ENCODE results near the gene IGF2BP2. TPM values are rescaled to one million over a fixed set of nuclear protein-coding genes. Genes with fewer than 3 reads are reported as not detected.

Gene IGF2BP2
- total RNA-seq, 1 experiment from 2014 or later: 97.8 TPM

DNA sequence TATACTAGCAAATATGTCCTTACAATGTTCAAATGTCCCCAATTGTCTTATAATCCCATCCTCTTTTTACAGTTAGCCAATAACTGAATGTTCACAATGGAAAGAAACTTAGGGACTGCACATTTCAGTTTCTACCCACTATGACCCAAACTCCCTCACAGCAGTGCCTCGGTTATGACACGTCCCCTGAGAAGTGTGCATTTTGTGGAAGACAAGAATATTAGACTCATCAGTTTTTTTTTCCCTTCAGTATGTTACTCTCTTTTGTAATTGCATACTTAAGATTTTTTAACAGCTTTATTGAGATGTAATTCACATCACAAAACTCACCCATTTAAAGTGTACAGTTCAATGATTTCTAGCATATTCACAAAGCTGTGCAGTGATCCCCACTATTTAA lies 64.8 kb downstream of the IGF2BP2 start:
- intact Hi-C loops (cut with micrococcal nuclease; ENCODE audit: unreplicated experiment) (no loop called here), in situ Hi-C loops (cut with HindIII; ENCODE audit: low pct_unique_long_range_greater_than_20kb, low sequenced_read_pairs) (no loop called here)
- BruUV-seq (replicated peaks): no TSS peak
- DNase-seq (ENCODE audit: low read depth, low spot score) (no peak), ATAC-seq (no peak)
- ChIA-PET POLR2A (interaction anchor here (0.7 kb wide), 1 partner anchor 25 kb away, joined by 3 read pairs; no protein-coding TSS in a partner anchor), CTCF (no interaction called here)
- Histone ChIP-seq H3K27ac (ENCODE audit: low read length) (no peak overlapping the region), H3K4me3 (ENCODE audit: low read depth in 2 of 2, low read length in 2 of 2) (no peak overlapping the region), H3K27me3 (ENCODE audit: control insufficient read depth, insufficient read depth, low read length) (no peaks in the 10 kb centered on the region), H3K9me3 (ENCODE audit: control insufficient read depth, insufficient read depth, low read depth, low read length) (no peaks in the 10 kb centered on the region), H3K36me3 (ENCODE audit: control insufficient read depth, insufficient read depth, low read length) (no peaks in the 10 kb centered on the region), H3K4me1 (ENCODE audit: control insufficient read depth, insufficient read depth, low read length) (peaks cover 54% of the 10 kb centered on the region)
- no peak for TF ChIP-seq TCF7L2 (IDR thresholded peaks at IDR 0.05; ENCODE audit: low read depth, low read length)
- TF ChIP-seq, protein P1, sequence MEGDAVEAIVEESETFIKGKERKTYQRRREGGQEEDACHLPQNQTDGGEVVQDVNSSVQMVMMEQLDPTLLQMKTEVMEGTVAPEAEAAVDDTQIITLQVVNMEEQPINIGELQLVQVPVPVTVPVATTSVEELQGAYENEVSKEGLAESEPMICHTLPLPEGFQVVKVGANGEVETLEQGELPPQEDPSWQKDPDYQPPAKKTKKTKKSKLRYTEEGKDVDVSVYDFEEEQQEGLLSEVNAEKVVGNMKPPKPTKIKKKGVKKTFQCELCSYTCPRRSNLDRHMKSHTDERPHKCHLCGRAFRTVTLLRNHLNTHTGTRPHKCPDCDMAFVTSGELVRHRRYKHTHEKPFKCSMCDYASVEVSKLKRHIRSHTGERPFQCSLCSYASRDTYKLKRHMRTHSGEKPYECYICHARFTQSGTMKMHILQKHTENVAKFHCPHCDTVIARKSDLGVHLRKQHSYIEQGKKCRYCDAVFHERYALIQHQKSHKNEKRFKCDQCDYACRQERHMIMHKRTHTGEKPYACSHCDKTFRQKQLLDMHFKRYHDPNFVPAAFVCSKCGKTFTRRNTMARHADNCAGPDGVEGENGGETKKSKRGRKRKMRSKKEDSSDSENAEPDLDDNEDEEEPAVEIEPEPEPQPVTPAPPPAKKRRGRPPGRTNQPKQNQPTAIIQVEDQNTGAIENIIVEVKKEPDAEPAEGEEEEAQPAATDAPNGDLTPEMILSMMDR (IDR thresholded peaks at IDR 0.05): no peak
- TF ChIP-seq POLR2AphosphoS5 (IDR thresholded peaks at IDR 0.05; ENCODE audit: low read depth, low read length): no peak
- TF ChIP-seq, protein P2, sequence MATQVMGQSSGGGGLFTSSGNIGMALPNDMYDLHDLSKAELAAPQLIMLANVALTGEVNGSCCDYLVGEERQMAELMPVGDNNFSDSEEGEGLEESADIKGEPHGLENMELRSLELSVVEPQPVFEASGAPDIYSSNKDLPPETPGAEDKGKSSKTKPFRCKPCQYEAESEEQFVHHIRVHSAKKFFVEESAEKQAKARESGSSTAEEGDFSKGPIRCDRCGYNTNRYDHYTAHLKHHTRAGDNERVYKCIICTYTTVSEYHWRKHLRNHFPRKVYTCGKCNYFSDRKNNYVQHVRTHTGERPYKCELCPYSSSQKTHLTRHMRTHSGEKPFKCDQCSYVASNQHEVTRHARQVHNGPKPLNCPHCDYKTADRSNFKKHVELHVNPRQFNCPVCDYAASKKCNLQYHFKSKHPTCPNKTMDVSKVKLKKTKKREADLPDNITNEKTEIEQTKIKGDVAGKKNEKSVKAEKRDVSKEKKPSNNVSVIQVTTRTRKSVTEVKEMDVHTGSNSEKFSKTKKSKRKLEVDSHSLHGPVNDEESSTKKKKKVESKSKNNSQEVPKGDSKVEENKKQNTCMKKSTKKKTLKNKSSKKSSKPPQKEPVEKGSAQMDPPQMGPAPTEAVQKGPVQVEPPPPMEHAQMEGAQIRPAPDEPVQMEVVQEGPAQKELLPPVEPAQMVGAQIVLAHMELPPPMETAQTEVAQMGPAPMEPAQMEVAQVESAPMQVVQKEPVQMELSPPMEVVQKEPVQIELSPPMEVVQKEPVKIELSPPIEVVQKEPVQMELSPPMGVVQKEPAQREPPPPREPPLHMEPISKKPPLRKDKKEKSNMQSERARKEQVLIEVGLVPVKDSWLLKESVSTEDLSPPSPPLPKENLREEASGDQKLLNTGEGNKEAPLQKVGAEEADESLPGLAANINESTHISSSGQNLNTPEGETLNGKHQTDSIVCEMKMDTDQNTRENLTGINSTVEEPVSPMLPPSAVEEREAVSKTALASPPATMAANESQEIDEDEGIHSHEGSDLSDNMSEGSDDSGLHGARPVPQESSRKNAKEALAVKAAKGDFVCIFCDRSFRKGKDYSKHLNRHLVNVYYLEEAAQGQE (IDR thresholded peaks at IDR 0.05; ENCODE audit: insufficient read depth in 1 of 2, low read depth in 2 of 2, low read length in 1 of 2): no peak
- TF ChIP-seq SIN3A (IDR thresholded peaks at IDR 0.05; ENCODE audit: borderline replicate concordance, insufficient read depth, low read depth, low read length): no peak

DNA sequence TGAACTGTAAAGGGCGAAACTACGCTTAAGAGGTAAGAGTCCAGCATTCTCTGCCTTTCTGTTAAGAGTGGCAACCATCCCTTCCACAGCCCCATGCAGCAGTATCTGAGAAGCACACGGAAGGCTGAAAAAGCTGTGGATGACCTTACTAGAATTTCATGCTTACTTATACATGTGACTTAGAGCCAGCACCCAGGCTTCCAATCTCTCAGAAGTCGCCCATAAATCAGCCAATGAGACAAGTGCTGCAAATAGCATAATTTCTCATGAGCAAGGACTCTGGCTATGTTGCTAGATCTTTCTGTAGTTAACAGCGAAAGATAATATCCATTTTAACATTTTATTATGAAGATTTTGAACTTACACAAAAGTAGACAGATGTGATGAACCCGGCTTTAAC lies 65.3 kb downstream of the IGF2BP2 start:
- Histone ChIP-seq H3K27me3 (ENCODE audit: control insufficient read depth, insufficient read depth, low read length) (no peaks in the 10 kb centered on the region), H3K4me3 (ENCODE audit: low read depth in 2 of 2, low read length in 2 of 2) (no peak overlapping the region), H3K4me1 (ENCODE audit: control insufficient read depth, insufficient read depth, low read length) (peaks cover 50% of the 10 kb centered on the region), H3K27ac (ENCODE audit: low read length) (no peak overlapping the region), H3K9me3 (ENCODE audit: control insufficient read depth, insufficient read depth, low read depth, low read length) (no peaks in the 10 kb centered on the region), H3K36me3 (ENCODE audit: control insufficient read depth, insufficient read depth, low read length) (no peaks in the 10 kb centered on the region)
- in situ Hi-C loops (cut with HindIII; ENCODE audit: low pct_unique_long_range_greater_than_20kb, low sequenced_read_pairs) (no loop called here), intact Hi-C loops (cut with micrococcal nuclease; ENCODE audit: unreplicated experiment) (no loop called here)
- TF ChIP-seq, protein P1 (IDR thresholded peaks at IDR 0.05): no peak
- TF ChIP-seq SIN3A (IDR thresholded peaks at IDR 0.05; ENCODE audit: borderline replicate concordance, insufficient read depth, low read depth, low read length): no peak
- TF ChIP-seq, protein P2 (IDR thresholded peaks at IDR 0.05; ENCODE audit: insufficient read depth in 1 of 2, low read depth in 2 of 2, low read length in 1 of 2): no peak
- TF ChIP-seq TCF7L2 (IDR thresholded peaks at IDR 0.05; ENCODE audit: low read depth, low read length): no peak
- TF ChIP-seq POLR2AphosphoS5 (IDR thresholded peaks at IDR 0.05; ENCODE audit: low read depth, low read length): no peak
- ATAC-seq (no peak), DNase-seq (ENCODE audit: low read depth, low spot score) (no peak)
- no TSS peak for BruUV-seq (replicated peaks)
- ChIA-PET POLR2A (no interaction called here), CTCF (no interaction called here)
